Testis (tissue), 3 donors: ENCODE results near the gene NPR1. TPM values are rescaled to one million over a fixed set of nuclear protein-coding genes. Genes with fewer than 3 reads are reported as not detected.
A peak's percentile ranks its signal among the peaks of the same experiment; 100 is the strongest.

Experiments
- DNase-seq: peaks from one replicate; pipeline ENCODE4 v3.0.0-alpha.2; 2019
- H3K27ac ChIP-seq, 2 donors: fragments of 200-600 bp; sonication (generic); one replicate each; pipeline ENCODE4 v1.5.1; 2019
- H3K27me3 ChIP-seq: fragments of 200-600 bp; sonication (generic); one replicate; pipeline ENCODE4 v1.5.1; 2019
- H3K36me3 ChIP-seq: fragments of 200-600 bp; sonication (generic); one replicate; pipeline ENCODE4 v1.5.1; 2017; ENCODE audit warnings: low read depth; ENCODE audit errors: missing control alignments
- H3K4me1 ChIP-seq: fragments of 200-600 bp; sonication (generic); one replicate; pipeline ENCODE4 v1.5.1; 2019
- H3K4me3 ChIP-seq, 2 donors: fragments of 200-600 bp; sonication (generic); one replicate each; pipeline ENCODE4 v1.5.1; 2017 to 2019
- H3K9me3 ChIP-seq: fragments of 200-600 bp; sonication (generic); one replicate; pipeline ENCODE4 v1.5.1; 2017
- POLR2A ChIP-seq: fragments of 450-650 bp; IDR thresholded peaks from one replicate; pipeline ENCODE4 v1.6.1; 2017; ENCODE audit warnings: antibody characterized with exemption, mild to moderate bottlenecking, moderate library complexity
- WGBS, 2 donors: methylation state at CpG; one replicate each; pipeline ENCODE4 v1.1.5; 2018; 5-methylcytosine and 5-hydroxymethylcytosine counted together
- intact Hi-C: fragments of 100-400 bp; cut with DNase I; formaldehyde crosslinking; loops from one replicate; pipeline ENCODE4 v1.15.1; 2023; ENCODE audit warnings: low total_unique reads
- polyA plus RNA-seq: library from polyadenylated mRNA; stranded (reverse); fragments of 350-450 nt; fragmentation: Illumina TruSeq; extraction: RNeasy Lipid Tissue Mini Kit (QIAGEN cat#74804); gene quantifications from one replicate; pipeline ENCODE4 v1.2.3, GENCODE V29; 2014; ENCODE audit warnings: low read depth, low replicate concordance; ENCODE audit not compliant: insufficient read depth
- total RNA-seq, 2 donors: library from RNA; depleted of rRNA; stranded (reverse); fragments of >200 nt; gene quantifications; one replicate each; pipeline ENCODE4 v1.2.3, GENCODE V29; 2016
- TF ChIP-seq, protein P1 (sequence below), 3 experiments: fragments of 450-650 bp in 2 of 3; fragments of 200-600 bp in 1 of 3; sonication (generic) in 1 of 3; IDR thresholded peaks; one replicate each; pipeline ENCODE4 v1.5.1; 2016 to 2019; ENCODE audit warnings: antibody characterized with exemption in 3 of 3, mild to moderate bottlenecking in 2 of 3, moderate library complexity in 1 of 3

Gene NPR1
- total and polyA plus RNA-seq, 3 donors from 2014 or later = 2.5 to 10.7 (median 4.3) TPM

DNA sequence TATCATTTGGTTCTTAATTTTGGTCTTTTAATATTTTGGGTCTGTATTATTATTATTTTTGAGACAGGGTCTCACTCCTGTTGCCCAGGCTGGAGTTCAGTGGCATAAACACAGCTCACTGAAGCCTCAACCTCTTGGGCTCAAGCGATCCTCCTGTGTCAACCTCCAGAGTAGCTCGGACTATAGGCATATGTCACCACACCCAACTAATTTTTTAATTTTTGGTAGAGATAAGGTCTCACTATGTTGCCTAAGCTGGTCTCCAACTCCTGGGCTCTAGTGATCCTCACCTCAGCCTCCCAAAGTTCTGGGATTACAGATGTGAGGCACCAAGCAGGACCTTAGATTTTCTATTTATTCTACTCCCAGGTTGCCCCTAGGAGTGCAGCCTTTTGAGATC lies 5.0 kb upstream of the NPR1 start:
- Histone ChIP-seq H3K27ac (no peak overlapping the region), H3K9me3 (no peaks in the 10 kb centered on the region), H3K27me3 (no peaks in the 10 kb centered on the region), H3K36me3 (no peaks in the 10 kb centered on the region), H3K4me1 (peaks cover 15% of the 10 kb centered on the region), H3K4me3 (no peak overlapping the region)
- intact Hi-C loops = no loop called here
- no peak for DNase-seq
- 97 to 100% methylated on average over 2 of the region's 2 CpGs for WGBS, 2 donors
- TF ChIP-seq, protein P1, sequence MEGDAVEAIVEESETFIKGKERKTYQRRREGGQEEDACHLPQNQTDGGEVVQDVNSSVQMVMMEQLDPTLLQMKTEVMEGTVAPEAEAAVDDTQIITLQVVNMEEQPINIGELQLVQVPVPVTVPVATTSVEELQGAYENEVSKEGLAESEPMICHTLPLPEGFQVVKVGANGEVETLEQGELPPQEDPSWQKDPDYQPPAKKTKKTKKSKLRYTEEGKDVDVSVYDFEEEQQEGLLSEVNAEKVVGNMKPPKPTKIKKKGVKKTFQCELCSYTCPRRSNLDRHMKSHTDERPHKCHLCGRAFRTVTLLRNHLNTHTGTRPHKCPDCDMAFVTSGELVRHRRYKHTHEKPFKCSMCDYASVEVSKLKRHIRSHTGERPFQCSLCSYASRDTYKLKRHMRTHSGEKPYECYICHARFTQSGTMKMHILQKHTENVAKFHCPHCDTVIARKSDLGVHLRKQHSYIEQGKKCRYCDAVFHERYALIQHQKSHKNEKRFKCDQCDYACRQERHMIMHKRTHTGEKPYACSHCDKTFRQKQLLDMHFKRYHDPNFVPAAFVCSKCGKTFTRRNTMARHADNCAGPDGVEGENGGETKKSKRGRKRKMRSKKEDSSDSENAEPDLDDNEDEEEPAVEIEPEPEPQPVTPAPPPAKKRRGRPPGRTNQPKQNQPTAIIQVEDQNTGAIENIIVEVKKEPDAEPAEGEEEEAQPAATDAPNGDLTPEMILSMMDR (IDR thresholded peaks at IDR 0.05) = no peak

DNA sequence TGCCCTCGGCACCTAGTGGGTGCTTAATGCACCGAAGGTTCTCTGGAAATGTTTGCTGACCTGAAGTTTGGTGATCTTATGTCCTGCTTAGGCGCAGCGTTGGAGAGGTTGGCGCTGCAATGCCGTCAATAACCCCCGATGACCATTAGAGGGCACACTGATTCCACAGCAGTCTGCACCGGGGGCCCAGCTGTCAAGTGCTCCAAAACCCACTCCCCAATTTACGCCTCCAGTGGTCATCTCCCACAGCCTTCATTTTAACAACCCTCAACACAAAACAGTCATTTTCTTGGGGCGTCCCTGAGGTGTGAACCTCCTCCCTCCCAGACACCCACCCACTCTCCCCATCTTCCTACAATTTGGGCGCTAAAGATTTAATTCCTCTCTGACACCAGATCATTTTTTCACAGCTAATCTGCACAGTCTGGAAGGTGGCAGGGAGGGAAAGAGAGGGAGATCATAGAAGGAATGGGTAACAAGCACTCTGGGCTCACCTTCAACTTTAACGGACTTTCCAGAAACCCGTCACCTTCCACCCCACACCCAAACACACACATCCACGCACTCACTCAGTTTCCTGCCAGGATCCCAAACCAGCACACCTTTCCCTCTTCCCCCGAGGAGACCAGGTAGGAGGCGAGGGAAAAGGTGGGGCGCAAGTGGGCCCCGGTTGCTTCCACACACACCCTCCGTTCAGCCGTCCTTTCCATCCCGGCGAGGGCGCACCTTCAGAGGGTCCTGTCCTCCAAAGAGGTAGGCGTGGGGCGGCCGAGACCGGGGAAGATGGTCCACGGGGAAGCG lies 570 bp upstream of the NPR1 start:
- Histone ChIP-seq H3K36me3 (no peaks in the 10 kb centered on the region), H3K27ac (no peak overlapping the region), H3K9me3 (no peaks in the 10 kb centered on the region), H3K4me3 (peak overlapping the region; percentile 38 to 49), H3K4me1 (peaks cover 15% of the 10 kb centered on the region), H3K27me3 (no peaks in the 10 kb centered on the region)
- DNase-seq = peak; percentile 68
- intact Hi-C loops = loop anchor here (5.0 kb wide), 1 partner anchor 94 kb away; no protein-coding TSS in a partner anchor
- 1 to 2% methylated on average over 29 of the region's 29 CpGs for WGBS, 2 donors
- TF ChIP-seq POLR2A = no peak
- TF ChIP-seq, protein P1 (IDR thresholded peaks at IDR 0.05) = peak; percentile 62 to 85 (median 82)

DNA sequence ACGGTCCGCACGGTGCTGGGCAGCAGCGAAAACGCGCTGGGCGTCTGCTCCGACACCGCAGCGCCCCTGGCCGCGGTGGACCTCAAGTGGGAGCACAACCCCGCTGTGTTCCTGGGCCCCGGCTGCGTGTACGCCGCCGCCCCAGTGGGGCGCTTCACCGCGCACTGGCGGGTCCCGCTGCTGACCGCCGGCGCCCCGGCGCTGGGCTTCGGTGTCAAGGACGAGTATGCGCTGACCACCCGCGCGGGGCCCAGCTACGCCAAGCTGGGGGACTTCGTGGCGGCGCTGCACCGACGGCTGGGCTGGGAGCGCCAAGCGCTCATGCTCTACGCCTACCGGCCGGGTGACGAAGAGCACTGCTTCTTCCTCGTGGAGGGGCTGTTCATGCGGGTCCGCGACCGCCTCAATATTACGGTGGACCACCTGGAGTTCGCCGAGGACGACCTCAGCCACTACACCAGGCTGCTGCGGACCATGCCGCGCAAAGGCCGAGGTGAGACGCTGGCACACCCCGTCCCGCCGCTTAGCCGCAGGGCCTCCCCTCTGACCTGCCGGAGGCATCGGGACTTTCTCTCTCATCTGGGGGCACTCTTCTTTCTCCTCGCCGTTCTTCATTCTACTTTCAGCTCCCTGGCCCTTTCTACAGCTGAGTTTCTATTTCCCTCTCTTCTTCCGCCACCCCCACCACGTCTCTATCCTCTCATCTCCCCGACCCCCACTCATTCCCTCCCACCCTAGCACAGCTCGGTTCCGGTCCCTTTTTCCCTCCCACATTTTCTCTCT lies 1.0 kb downstream of the NPR1 start:
- WGBS, 2 donors = 3 to 7% methylated on average over 12 to 44 of the region's 73 CpGs
- no peak for TF ChIP-seq POLR2A
- TF ChIP-seq, protein P1 (IDR thresholded peaks at IDR 0.05) = peak in 1 of 3 experiments; percentile 16
- peak overlapping the region in 1 of 2 donors; percentile 59 for H3K27ac ChIP-seq
- peaks cover 15% of the 10 kb centered on the region for H3K4me1 ChIP-seq
- DNase-seq = no peak
- no peaks in the 10 kb centered on the region for H3K27me3 ChIP-seq
- peak overlapping the region; percentile 38 to 49 for H3K4me3 ChIP-seq
- intact Hi-C loops = loop anchor here (5.0 kb wide), 2 partner anchors 68 to 93 kb away; no protein-coding TSS in a partner anchor
- no peaks in the 10 kb centered on the region for H3K36me3 ChIP-seq
- H3K9me3 ChIP-seq = no peaks in the 10 kb centered on the region

DNA sequence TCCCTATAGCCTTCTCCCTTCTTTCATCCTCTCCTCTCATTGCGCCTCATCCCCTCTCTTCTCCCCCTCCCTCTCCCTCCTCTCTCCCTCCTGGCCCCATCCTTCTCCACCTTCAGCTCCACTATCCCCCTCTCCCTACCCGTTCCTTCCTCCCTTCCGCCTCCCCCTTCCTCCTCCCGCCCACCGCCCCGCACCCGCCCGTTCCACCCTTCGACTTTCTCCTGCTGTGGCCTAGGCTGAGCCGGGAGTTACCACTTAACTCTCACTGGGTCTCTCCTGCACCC lies 1.6 kb downstream of the NPR1 start:
- TF ChIP-seq, protein P1 (IDR thresholded peaks at IDR 0.05) = no peak
- TF ChIP-seq POLR2A = no peak
- H3K27ac ChIP-seq = no peak overlapping the region
- no peaks in the 10 kb centered on the region for H3K27me3 ChIP-seq
- H3K36me3 ChIP-seq = no peaks in the 10 kb centered on the region
- peak overlapping the region; percentile 38 to 49 for H3K4me3 ChIP-seq
- peaks cover 15% of the 10 kb centered on the region for H3K4me1 ChIP-seq
- intact Hi-C loops = loop anchor here (5.0 kb wide), 1 partner anchor 67 kb away; no protein-coding TSS in a partner anchor
- no peaks in the 10 kb centered on the region for H3K9me3 ChIP-seq
- DNase-seq = no peak
- WGBS, 2 donors = 27 to 28% methylated on average over 10 of the region's 10 CpGs
